PFSK-1 (cell line): ENCODE measurements around the gene UBE2J1.
A peak's percentile ranks its signal among the peaks of the same experiment; 100 is the strongest.

Source experiments
- FOXP2 ChIP-seq: optimal IDR thresholded peaks from 2 replicates; pipeline ENCODE3; 2011; ENCODE audit warnings: borderline replicate concordance, control low read depth, inconsistent platforms; ENCODE audit not compliant: insufficient read depth; ENCODE audit errors: extremely low read length, extremely low read depth
- POLR2AphosphoS5 ChIP-seq: IDR thresholded peaks from 2 replicates; pipeline ENCODE4 v1.6.1; 2012; ENCODE audit warnings: low read depth, mild to moderate bottlenecking, control low read depth, low read length, moderate library complexity
- REST ChIP-seq, 2 experiments: IDR thresholded peaks; 2 replicates each; pipeline versions ENCODE4 v1.6.1 to v1.8.0; 2011 to 2012; ENCODE audit warnings: low read depth in 2 of 2, low read length in 2 of 2, control low read depth in 1 of 2, inconsistent platforms in 1 of 2, mild to moderate bottlenecking in 1 of 2, moderate library complexity in 1 of 2; ENCODE audit not compliant: insufficient read depth in 1 of 2
- SIN3A ChIP-seq: IDR thresholded peaks from 2 replicates; pipeline ENCODE4 v1.6.1; 2012; ENCODE audit warnings: mild to moderate bottlenecking, low read length, moderate library complexity, borderline replicate concordance; ENCODE audit not compliant: insufficient read depth
- TAF1 ChIP-seq: IDR thresholded peaks from 2 replicates; pipeline ENCODE4 v1.6.1; 2012; ENCODE audit warnings: low read length, control low read depth, borderline replicate concordance; ENCODE audit not compliant: insufficient read depth

Gene UBE2J1

GRCh38 chr6:89298680-89299465, 53.6 kb downstream of the UBE2J1 start:
- TF ChIP-seq FOXP2 (no peak), POLR2AphosphoS5 (no peak), REST (IDR thresholded peaks at IDR 0.05; ENCODE audit: insufficient read depth in 1 of 2, low read depth in 2 of 2, low read length in 2 of 2) (no peak), SIN3A (no peak), TAF1 (no peak)

DNA sequence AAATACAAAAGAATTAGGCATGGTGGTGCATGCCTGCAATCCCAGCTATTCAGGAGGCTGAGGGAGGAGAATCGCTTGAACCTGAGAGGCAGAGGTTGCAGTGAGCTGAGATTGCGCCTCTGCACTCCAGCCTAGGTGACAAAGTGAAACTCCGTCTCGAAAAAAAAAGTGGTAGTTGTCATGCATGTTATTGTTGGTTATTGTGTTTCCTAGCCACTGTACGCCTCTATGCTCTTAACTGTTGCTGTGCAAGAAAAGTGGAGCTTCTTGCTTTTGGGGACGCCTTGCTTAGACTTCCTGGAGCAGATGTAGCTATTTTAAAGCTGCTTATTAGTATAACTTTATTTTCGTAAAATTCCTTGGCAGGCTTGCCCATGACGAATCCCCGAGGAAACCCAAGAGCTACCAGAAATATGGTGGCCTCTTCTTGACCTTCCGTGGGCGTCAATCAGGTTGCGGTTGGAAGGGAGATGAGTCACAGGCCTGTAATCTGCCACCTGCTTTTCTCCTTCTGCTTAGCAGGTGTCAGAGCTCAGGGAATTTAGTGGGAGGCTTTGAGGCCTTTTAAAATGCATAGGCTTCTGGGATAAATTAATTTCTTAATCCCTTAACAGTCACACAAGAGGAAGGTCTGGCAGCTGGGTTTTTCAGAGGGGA, 54.7 kb downstream of the UBE2J1 start:
- TF ChIP-seq REST (IDR thresholded peaks at IDR 0.05; ENCODE audit: insufficient read depth in 1 of 2, low read depth in 2 of 2, low read length in 2 of 2) (peak in 1 of 2 experiments; percentile 47; a peak in 1 of 4 replicates), POLR2AphosphoS5 (peak; percentile 56; the same call in 1 of the 2 replicates), TAF1 (no peak; the same call in 1 of the 2 replicates), SIN3A (peak; percentile 90; the same call in 1 of the 2 replicates), FOXP2 (no peak)

DNA sequence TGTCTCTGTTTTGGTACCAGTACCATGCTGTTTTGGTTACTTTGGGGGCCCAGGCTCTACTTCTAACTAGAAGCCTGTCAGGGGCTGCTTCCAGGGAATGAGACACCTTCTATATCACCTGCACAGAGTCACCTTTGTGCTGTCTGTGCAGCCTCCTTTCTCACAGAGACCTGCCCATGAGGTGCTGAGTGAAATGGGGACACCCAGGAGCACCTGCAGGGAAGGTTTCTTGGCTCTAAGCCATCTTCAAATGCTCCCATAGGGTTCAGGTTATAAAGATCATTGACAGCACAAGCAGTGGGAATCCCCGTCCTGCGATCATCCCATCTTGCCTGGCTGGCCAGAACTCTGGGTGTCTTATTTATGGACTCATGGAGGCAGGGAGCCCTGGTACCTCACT, 56.5 kb downstream of the UBE2J1 start:
- TF ChIP-seq POLR2AphosphoS5 (no peak), TAF1 (no peak), REST (IDR thresholded peaks at IDR 0.05; ENCODE audit: insufficient read depth in 1 of 2, low read depth in 2 of 2, low read length in 2 of 2) (no peak), SIN3A (no peak), FOXP2 (no peak)

- TF ChIP-seq FOXP2 (no peak), SIN3A (no peak), REST (IDR thresholded peaks at IDR 0.05; ENCODE audit: insufficient read depth in 1 of 2, low read depth in 2 of 2, low read length in 2 of 2) (no peak), POLR2AphosphoS5 (no peak), TAF1 (no peak)
Observed at GRCh38 chr6:89291256-89291819, 61.2 kb downstream of the UBE2J1 start.
